Endothelial cell (in vitro differentiated cells): ENCODE data around the gene TEX22. TPM values are rescaled to one million over a fixed set of nuclear protein-coding genes. Genes with fewer than 3 reads are reported as not detected.

Source experiments
- DNase-seq: peaks from one replicate; pipeline ENCODE4 v3.0.0; 2021; ENCODE audit warnings: low spot score
- H3K27ac Mint-ChIP-seq: one replicate; pipeline ENCODE4 v1.8.0; 2021; ENCODE audit warnings: mixed read lengths, inconsistent platforms; ENCODE audit not compliant: unreplicated experiment
- H3K27me3 Mint-ChIP-seq: one replicate; pipeline ENCODE4 v1.8.0; 2021; ENCODE audit warnings: mild to moderate bottlenecking, moderate library complexity, mixed read lengths, inconsistent platforms; ENCODE audit not compliant: unreplicated experiment
- H3K36me3 Mint-ChIP-seq: one replicate; pipeline ENCODE4 v1.8.0; 2021; ENCODE audit warnings: mild to moderate bottlenecking, low read depth, mixed read lengths, inconsistent platforms; ENCODE audit not compliant: unreplicated experiment
- H3K4me1 Mint-ChIP-seq: one replicate; pipeline ENCODE4 v1.8.0; 2021; ENCODE audit warnings: mild to moderate bottlenecking, mixed read lengths, inconsistent platforms; ENCODE audit not compliant: unreplicated experiment
- H3K4me3 Mint-ChIP-seq: one replicate; pipeline ENCODE4 v1.8.0; 2021; ENCODE audit warnings: mild to moderate bottlenecking, mixed read lengths, inconsistent platforms; ENCODE audit not compliant: unreplicated experiment
- H3K9me3 Mint-ChIP-seq: one replicate; pipeline ENCODE4 v1.8.0; 2021; ENCODE audit warnings: mixed read lengths, inconsistent platforms; ENCODE audit not compliant: unreplicated experiment
- total RNA-seq: library from RNA; stranded (reverse); fragmentation: NEBNext Ultra II Directional; extraction: Animal tissue kit (Norgen Biotek cat#: 25700); gene quantifications from one replicate; pipeline ENCODE4 v1.2.1, GENCODE V29; 2021; ENCODE audit not compliant: unreplicated experiment
- TF ChIP-seq, protein P1 (sequence below): fragments of 200-600 bp; sonication (generic); IDR thresholded peaks from one replicate; pipeline ENCODE4 v1.5.0; 2021; ENCODE audit warnings: antibody characterized with exemption; ENCODE audit not compliant: unreplicated experiment

Gene TEX22
- total RNA-seq, 1 donor from 2014 or later, result 1.1 TPM

DNA sequence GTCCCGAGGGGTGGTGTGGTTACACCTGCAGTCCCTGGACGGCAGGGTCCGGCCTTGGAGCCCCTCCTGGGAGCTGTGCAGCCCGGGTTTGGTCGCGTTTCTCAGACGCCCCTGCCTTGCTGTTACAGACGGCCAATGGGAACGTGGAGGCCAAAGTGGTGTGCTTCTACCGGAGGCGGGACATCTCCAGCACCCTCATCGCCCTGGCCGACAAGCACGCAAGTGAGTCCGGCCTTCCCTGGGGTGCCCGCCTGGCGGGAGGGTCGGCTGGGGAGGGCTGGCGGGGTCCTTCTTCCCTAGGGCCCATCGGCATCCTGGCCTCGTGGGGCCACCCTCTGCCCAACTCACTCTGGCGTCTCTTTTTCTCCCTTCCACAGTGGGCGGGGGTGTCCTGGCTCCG, 47.0 kb downstream of the TEX22 start:
- H3K4me3 Mint-ChIP-seq, result no peak overlapping the region

DNA sequence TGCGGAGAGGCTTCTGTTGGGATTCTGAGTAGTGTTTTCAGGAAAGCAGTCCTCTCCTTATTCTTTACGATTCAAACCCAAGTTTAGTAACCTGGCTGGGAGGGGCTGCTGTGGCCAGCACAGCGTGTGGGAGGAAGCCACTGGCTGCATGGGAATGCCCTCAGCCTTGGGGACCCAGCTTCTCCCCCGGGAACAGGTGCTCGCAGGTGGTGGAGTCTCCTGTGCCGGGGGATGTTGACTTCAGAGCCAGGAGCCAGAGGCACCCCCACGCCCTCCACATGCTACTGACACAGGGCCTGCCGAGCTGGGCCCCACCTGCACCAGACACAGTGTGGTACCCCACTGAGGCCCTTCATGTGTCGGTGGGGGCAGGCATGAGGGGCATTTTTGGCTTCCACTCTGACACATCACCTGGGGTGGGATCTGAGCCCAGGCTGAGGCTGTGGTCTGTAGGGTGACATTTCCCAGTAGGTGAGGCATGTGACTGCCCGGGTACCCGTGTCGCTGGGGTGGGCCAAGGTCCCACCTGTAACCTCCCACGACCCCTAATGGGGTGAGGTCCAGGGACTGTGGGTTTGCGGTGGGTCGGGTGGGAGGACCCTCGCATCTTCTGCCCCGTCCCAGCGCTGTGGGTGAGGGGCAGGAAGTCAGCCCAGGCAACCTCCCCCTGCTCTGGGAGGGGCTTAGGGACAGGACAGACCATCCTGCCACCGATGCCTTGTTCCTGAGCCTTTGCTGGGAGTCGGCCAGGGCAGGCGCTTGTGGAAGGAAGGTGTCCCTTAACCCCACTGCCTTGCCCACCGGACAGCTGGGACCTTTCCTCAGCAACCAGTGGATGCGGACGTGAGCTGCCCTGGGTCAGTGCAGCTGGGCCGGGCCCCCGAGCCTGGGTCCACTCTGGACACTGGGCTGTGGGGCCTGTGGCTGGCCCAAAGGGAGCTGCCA, 47.8 kb downstream of the TEX22 start:
- Mint-ChIP-seq H3K27me3 (peaks cover 14% of the 10 kb centered on the region), H3K9me3 (no peaks in the 10 kb centered on the region), H3K27ac (no peak overlapping the region), H3K4me1 (no peaks in the 10 kb centered on the region), H3K36me3 (peaks cover 10% of the 10 kb centered on the region), H3K4me3 (no peak overlapping the region)
- no peak for DNase-seq
- TF ChIP-seq, protein P1, sequence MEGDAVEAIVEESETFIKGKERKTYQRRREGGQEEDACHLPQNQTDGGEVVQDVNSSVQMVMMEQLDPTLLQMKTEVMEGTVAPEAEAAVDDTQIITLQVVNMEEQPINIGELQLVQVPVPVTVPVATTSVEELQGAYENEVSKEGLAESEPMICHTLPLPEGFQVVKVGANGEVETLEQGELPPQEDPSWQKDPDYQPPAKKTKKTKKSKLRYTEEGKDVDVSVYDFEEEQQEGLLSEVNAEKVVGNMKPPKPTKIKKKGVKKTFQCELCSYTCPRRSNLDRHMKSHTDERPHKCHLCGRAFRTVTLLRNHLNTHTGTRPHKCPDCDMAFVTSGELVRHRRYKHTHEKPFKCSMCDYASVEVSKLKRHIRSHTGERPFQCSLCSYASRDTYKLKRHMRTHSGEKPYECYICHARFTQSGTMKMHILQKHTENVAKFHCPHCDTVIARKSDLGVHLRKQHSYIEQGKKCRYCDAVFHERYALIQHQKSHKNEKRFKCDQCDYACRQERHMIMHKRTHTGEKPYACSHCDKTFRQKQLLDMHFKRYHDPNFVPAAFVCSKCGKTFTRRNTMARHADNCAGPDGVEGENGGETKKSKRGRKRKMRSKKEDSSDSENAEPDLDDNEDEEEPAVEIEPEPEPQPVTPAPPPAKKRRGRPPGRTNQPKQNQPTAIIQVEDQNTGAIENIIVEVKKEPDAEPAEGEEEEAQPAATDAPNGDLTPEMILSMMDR, result no peak

More for the DNA sequence above, 47.0 kb downstream of the TEX22 start:
- Mint-ChIP-seq H3K9me3 (no peaks in the 10 kb centered on the region), H3K36me3 (peaks cover 10% of the 10 kb centered on the region), H3K4me1 (no peaks in the 10 kb centered on the region), H3K27me3 (peaks cover 14% of the 10 kb centered on the region), H3K27ac (no peak overlapping the region)
- TF ChIP-seq, protein P1, result no peak
- no peak for DNase-seq

DNA sequence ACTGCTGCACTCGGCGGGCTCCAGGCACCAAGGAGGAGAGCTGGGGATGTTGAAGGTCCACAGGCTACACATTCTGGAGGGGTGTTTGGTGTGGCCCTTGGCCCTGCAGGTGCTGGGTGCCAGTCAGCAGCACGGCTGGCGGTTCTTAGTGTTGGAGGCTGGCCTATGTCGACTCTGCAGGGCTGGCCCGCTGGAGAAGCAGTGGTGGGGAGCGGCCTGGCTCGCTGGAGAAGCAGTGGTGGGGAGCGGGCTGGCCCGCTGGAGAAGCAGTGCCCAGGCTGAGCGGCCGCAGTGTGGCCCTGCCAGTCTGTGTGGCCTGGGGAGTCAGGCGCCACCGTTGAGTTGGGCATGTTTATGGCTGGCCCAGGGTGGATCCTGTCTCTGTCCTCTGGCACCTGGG, 48.6 kb downstream of the TEX22 start:
- Mint-ChIP-seq H3K4me1 (no peaks in the 10 kb centered on the region), H3K4me3 (no peak overlapping the region), H3K27ac (no peak overlapping the region), H3K9me3 (no peaks in the 10 kb centered on the region), H3K27me3 (peaks cover 11% of the 10 kb centered on the region), H3K36me3 (peaks cover 5% of the 10 kb centered on the region)
- TF ChIP-seq, protein P1, result no peak
- no peak for DNase-seq

DNA sequence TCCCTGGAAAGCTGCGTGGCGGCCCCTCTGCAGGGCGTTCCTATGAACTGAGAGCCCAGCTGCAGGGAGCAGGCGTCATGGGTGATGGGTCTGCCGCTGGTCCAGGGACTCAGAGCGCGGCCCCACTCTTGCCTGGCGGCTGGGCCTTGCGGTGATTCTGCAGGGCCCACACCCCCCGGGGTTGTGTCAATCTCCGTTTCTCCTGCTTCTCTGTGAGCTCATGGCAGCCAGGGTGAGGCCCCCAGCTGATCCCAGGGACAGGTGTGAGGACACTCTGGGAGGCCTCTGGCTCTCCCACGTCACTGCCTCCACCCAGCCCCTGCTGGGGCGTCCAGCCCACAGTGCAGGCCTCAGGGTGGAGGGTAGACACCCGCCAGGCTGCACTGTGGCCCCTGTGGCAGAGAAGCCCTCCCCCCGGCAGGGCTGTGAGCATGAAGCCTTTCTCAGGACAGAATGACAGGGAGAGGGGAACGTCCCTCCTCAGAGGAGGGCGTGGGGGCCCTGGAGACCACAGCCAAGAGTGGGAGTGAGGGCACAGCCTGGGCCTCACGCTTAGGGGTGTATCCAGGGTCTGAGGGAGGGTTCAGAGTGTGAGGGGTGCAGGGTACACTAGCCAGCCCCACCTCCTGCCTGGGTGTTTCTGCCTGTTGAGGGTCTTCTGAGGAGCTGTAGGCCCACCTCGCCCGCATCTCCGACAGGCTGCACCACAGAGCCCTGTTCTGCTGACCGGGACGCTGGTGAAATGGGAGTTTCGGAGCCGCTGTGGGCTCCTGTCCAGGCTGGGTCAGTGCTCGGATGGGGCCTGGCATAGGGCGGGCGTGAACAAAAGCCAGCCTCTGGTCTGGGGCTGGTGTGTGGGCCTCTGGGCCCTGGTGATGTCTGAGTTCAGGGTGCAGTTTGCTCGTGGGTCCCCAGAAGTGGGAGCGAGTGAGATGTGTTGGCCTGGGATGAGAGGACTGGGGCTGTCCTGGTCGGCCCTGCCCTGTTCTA, 49.6 kb downstream of the TEX22 start:
- no peak overlapping the region for H3K4me3 Mint-ChIP-seq
- TF ChIP-seq, protein P1, result no peak
- H3K4me1 Mint-ChIP-seq, result no peaks in the 10 kb centered on the region
- peaks cover 5% of the 10 kb centered on the region for H3K36me3 Mint-ChIP-seq
- H3K27me3 Mint-ChIP-seq, result peaks cover 6% of the 10 kb centered on the region
- H3K9me3 Mint-ChIP-seq, result no peaks in the 10 kb centered on the region
- H3K27ac Mint-ChIP-seq, result no peak overlapping the region
- no peak for DNase-seq
